IMR-90 (cell line): ENCODE measurements around the gene ILK.

ENCODE experiments used
- CHD1 ChIP-seq: IDR thresholded peaks from 2 replicates; pipeline ENCODE4 v1.6.1; 2012; ENCODE audit warnings: low read depth, low read length, improper control_type of control experiment
- CTCF ChIP-seq: conservative IDR thresholded peaks from 2 replicates; pipeline ENCODE4 v1.5.1; 2012; ENCODE audit warnings: mild to moderate bottlenecking, low read depth, low read length, improper control_type of control experiment
- ELK1 ChIP-seq: fragments of 150-350 bp; IDR thresholded peaks from 2 replicates; pipeline ENCODE4 v1.6.1; 2016; ENCODE audit warnings: low read depth, mild to moderate bottlenecking, low read length, moderate library complexity, borderline replicate concordance
- MXI1 ChIP-seq: IDR thresholded peaks from 2 replicates; pipeline ENCODE4 v1.6.1; 2012; ENCODE audit warnings: low read depth, mild to moderate bottlenecking, low read length, moderate library complexity, borderline replicate concordance
- NFE2L2 ChIP-seq: fragments of 150-350 bp; IDR thresholded peaks from 2 replicates; pipeline ENCODE4 v1.6.1; 2016; ENCODE audit warnings: low read depth, mild to moderate bottlenecking, low read length
- POLR2A ChIP-seq: IDR thresholded peaks from 2 replicates; pipeline ENCODE4 v1.6.1; 2012; ENCODE audit warnings: mild to moderate bottlenecking, low read depth, low read length

DNA sequence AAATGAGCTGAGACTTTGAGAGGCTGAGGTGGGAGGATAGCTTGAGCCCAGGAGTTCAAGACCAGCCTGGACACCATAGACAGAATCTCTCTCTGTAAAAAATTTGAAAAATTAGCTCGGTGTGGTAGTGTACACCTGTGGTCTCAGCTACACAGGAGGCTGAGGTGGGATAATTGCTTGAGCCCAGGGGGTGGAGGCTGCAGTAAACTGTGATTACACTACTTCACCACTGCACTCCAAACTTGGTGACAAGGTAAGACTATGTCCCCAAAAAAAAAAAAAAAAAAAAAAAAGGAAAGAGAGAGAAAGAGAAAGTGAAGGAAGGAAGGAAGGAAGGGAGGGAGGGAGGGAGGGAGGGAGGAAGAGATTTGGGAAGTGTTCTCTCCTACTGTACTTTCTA, 25.4 kb upstream of the ILK start:
- no peak for TF ChIP-seq CTCF
- no peak for TF ChIP-seq MXI1
- no peak for TF ChIP-seq ELK1
- no peak for TF ChIP-seq POLR2A
- TF ChIP-seq CHD1 = no peak
- TF ChIP-seq NFE2L2 = no peak
